Activated naive CD8-positive, alpha-beta T cell treated with anti-CD3 and anti-CD28 coated beads, Interleukin-2, amount 50 U/mL, for 24 hours (primary cell): Measurements from ENCODE around the gene RAP1A.
"Not testable (repeated sequence)": the region's sequence is repeated elsewhere in the genome, so short reads cannot be mapped to it uniquely, and the experiment has no call there.

Source experiments
- ATAC-seq: fragments of 150-1000 bp; cut with Tn5 transposase; one replicate; pipeline ENCODE4 v1.10.0; 2021
- DNase-seq: peaks from one replicate; pipeline ENCODE4 v3.0.0; 2021
- H3K27ac Mint-ChIP-seq: one replicate; pipeline ENCODE4 v1.8.0; 2021; ENCODE audit warnings: mild to moderate bottlenecking, mixed read lengths
- H3K27me3 Mint-ChIP-seq: one replicate; pipeline ENCODE4 v1.8.0; 2021; ENCODE audit warnings: mixed read lengths
- H3K36me3 Mint-ChIP-seq: one replicate; pipeline ENCODE4 v1.8.0; 2021; ENCODE audit warnings: low read depth, mixed read lengths
- H3K4me1 Mint-ChIP-seq: one replicate; pipeline ENCODE4 v1.8.0; 2021; ENCODE audit warnings: mixed read lengths
- H3K4me3 Mint-ChIP-seq: one replicate; pipeline ENCODE4 v1.8.0; 2021; ENCODE audit warnings: mild to moderate bottlenecking, moderate library complexity, mixed read lengths
- H3K9me3 Mint-ChIP-seq: one replicate; pipeline ENCODE4 v1.8.0; 2021; ENCODE audit warnings: mixed read lengths

Gene RAP1A

GRCh38 chr1:111605576-111605975 is 14.0 kb upstream of the RAP1A start:
- Mint-ChIP-seq H3K27me3 (no peaks in the 10 kb centered on the region), H3K36me3 (no peaks in the 10 kb centered on the region), H3K27ac (peak overlapping the region; percentile 16), H3K9me3 (no peaks in the 10 kb centered on the region), H3K4me3 (no peak overlapping the region), H3K4me1 (peaks cover 67% of the 10 kb centered on the region)
- DNase-seq (no peak), ATAC-seq (no peak)

GRCh38 chr1:111606457-111607215 is 13.0 kb upstream of the RAP1A start:
- not testable (repeated sequence) for H3K9me3 Mint-ChIP-seq, DNase-seq, H3K36me3 Mint-ChIP-seq, ATAC-seq, H3K4me3 Mint-ChIP-seq, H3K27me3 Mint-ChIP-seq
- Mint-ChIP-seq H3K27ac (peak overlapping the region; percentile 49), H3K4me1 (peaks cover 56% of the 10 kb centered on the region)

- not testable (repeated sequence) for H3K27ac Mint-ChIP-seq, H3K27me3 Mint-ChIP-seq, DNase-seq, H3K4me3 Mint-ChIP-seq, H3K36me3 Mint-ChIP-seq, H3K9me3 Mint-ChIP-seq, ATAC-seq
- H3K4me1 Mint-ChIP-seq: peaks cover 37% of the 10 kb centered on the region
Measured at GRCh38 chr1:111608528-111608927, 11.1 kb upstream of the RAP1A start.

DNA sequence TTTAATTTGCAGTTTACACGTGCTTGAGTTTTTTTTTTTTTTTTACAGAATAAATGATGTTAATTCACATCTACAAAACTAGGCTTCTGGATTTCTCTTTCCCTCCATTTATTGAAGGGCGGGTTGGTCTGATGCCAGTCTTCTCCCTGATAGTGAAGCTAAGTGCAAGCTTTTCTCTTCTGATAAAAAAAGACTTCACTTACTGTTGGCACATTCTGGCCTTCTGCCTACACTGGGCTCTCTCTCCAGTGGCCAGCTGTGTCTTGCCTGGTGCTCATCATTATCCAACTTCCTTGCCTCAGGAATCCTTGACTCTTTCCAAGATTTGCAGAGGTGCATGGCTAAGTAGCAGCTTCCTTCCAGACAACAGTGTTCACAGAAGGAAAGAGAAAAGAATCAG is 7.6 kb upstream of the RAP1A start:
- H3K27me3 Mint-ChIP-seq: no peaks in the 10 kb centered on the region
- H3K36me3 Mint-ChIP-seq: no peaks in the 10 kb centered on the region

DNA sequence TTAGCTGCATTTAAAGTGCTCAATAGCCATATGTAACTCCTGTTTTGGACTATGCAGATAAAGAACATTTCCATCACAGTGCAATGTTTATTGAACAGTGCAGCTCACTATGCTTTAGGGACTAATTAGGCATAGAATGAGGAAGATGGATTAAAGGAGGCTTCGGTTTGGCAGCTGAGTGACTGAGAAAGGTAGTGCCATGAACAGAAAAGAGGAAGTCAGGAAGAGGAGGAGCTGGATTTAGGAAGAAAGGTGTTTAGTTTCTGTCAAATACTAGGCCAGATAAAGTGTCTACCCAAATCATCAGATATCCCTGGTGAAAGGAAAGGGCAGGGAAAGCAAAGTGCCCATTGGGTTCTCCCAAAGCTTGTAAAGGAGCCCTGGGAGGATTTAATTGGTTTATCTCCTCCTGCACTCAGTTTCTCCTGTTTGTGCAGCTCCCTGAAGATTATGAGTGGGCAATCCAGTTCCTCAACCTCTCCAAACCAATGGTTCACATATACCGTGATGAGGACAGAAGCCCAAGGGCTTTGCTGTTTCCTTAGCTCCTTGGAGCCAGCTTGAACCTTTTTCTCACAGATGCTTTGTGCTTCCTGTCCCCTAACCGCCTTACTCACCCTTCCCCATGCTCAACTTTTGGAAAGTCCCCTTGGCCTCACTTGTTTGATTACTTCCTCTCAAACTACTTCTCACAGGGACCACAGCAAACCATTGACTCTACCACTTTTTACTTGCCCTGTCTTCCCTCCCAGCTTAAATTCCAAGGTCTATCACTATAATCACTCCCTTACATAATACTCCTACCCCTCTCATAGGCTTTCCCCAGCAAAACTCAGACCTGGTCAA is 3.5 kb upstream of the RAP1A start:
- ATAC-seq (peak; percentile 58), DNase-seq (peak; percentile 55)
- H3K4me3 Mint-ChIP-seq: peak overlapping the region; percentile 49
- no peaks in the 10 kb centered on the region for H3K9me3 Mint-ChIP-seq
- H3K4me1 Mint-ChIP-seq: peaks cover 43% of the 10 kb centered on the region
- H3K27ac Mint-ChIP-seq: peak overlapping the region; percentile 84
- H3K27me3 Mint-ChIP-seq: no peaks in the 10 kb centered on the region
- peaks cover 4% of the 10 kb centered on the region for H3K36me3 Mint-ChIP-seq

More for the DNA sequence above, 7.6 kb upstream of the RAP1A start:
- Mint-ChIP-seq H3K4me3 (no peak overlapping the region), H3K27ac (no peak overlapping the region), H3K9me3 (no peaks in the 10 kb centered on the region), H3K4me1 (peaks cover 25% of the 10 kb centered on the region)
- ATAC-seq (no peak), DNase-seq (no peak)

- no peaks in the 10 kb centered on the region for H3K9me3 Mint-ChIP-seq
- H3K27me3 Mint-ChIP-seq: no peaks in the 10 kb centered on the region
- ATAC-seq: peak; percentile 25
- DNase-seq: no peak
- peaks cover 19% of the 10 kb centered on the region for H3K36me3 Mint-ChIP-seq
- H3K27ac Mint-ChIP-seq: peak overlapping the region; percentile 88
- peaks cover 63% of the 10 kb centered on the region for H3K4me1 Mint-ChIP-seq
- H3K4me3 Mint-ChIP-seq: peak overlapping the region; percentile 96
Measured at GRCh38 chr1:111618081-111618480, 1.5 kb upstream of the RAP1A start.

DNA sequence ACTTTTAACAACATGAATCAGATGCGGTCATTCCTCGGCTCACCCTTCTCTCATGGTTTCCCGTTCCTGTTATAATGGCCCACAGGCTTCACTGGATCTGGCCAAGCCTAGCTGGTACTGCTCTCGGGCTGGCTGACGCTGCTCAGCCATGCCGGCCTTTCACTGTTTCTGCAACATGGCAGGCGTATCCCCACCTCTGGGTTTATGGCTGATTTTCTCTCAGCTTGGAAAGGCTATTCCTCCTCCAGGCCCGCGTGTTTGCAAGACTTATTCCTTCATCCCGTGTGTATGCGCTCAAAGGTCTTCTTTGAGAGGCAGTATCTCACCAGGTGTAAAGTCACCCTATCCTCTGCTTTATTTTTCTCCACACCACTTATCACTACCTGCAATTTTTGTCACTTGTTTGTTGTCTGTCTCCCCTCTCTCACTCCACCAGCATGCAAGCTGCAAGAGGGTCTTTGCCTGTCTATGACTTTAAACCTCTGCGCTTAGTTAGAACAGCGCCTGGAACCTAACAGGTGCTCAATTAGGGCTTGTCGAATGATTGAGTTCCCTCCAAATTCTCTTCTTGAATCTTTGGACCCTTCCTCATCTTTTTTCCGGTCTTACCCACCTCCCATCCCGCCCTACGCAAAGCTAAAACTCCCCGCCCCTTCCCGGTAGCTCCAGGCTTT is 491 bp upstream of the RAP1A start:
- peaks cover 26% of the 10 kb centered on the region for H3K36me3 Mint-ChIP-seq
- H3K4me1 Mint-ChIP-seq: peaks cover 73% of the 10 kb centered on the region
- no peaks in the 10 kb centered on the region for H3K9me3 Mint-ChIP-seq
- no peak for DNase-seq
- peak overlapping the region; percentile 88 for H3K27ac Mint-ChIP-seq
- ATAC-seq: peak; percentile 5
- H3K27me3 Mint-ChIP-seq: no peaks in the 10 kb centered on the region
- peak overlapping the region; percentile 96 for H3K4me3 Mint-ChIP-seq

- H3K4me1 Mint-ChIP-seq: peaks cover 78% of the 10 kb centered on the region
- ATAC-seq (peak; percentile 21), DNase-seq (no peak)
- peaks cover 26% of the 10 kb centered on the region for H3K36me3 Mint-ChIP-seq
- peak overlapping the region; percentile 96 for H3K4me3 Mint-ChIP-seq
- no peaks in the 10 kb centered on the region for H3K9me3 Mint-ChIP-seq
- no peaks in the 10 kb centered on the region for H3K27me3 Mint-ChIP-seq
- peak overlapping the region; percentile 92 for H3K27ac Mint-ChIP-seq
Measured at GRCh38 chr1:111620441-111620971, 917 bp downstream of the RAP1A start.

DNA sequence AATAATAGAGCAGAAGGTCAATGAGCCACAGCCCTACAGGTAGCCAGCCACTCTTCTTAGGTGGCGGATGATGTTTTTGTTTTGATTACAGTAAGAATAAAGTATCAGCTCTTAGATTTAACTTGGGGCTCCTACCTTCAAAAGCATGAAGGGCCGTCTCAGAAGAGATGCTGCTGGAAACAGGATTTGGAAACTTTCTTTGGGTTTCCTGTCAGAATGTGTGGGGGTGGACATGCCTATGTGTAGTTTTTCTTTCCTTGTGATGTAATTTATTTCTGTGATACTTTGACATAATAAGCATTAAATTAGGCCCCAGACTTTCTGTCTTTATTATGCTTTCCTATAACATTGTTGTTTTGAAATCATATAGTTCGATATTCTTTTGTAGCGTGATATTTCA is 1.5 kb downstream of the RAP1A start:
- Mint-ChIP-seq H3K4me3 (peak overlapping the region; percentile 96), H3K9me3 (no peaks in the 10 kb centered on the region), H3K27me3 (no peaks in the 10 kb centered on the region), H3K27ac (peak overlapping the region; percentile 92), H3K36me3 (peaks cover 29% of the 10 kb centered on the region), H3K4me1 (peaks cover 79% of the 10 kb centered on the region)
- no peak for ATAC-seq
- no peak for DNase-seq

DNA sequence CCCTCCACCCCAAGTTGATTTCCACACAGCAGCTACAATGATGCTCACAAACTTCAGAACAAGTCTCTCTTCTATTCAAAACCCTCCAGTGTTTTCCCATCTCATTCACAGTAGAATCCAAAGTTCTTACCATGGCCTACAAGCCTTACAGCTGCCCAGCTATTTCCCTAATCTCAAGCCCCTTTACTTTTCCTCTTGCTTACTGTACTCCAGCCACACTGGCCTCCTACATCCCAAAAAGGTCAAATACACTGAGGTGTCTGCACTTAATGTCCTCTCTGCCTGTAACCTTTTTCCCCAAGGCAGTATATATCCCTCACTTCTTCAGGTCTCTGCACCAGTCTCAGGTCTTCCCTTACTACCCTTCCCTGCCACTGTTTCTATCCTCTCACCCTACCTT is 2.6 kb downstream of the RAP1A start:
- H3K4me1 Mint-ChIP-seq: peaks cover 77% of the 10 kb centered on the region
- peak overlapping the region; percentile 92 for H3K27ac Mint-ChIP-seq
- DNase-seq: no peak
- H3K4me3 Mint-ChIP-seq: peak overlapping the region; percentile 96
- peaks cover 30% of the 10 kb centered on the region for H3K36me3 Mint-ChIP-seq
- no peaks in the 10 kb centered on the region for H3K9me3 Mint-ChIP-seq
- no peak for ATAC-seq
- H3K27me3 Mint-ChIP-seq: no peaks in the 10 kb centered on the region

DNA sequence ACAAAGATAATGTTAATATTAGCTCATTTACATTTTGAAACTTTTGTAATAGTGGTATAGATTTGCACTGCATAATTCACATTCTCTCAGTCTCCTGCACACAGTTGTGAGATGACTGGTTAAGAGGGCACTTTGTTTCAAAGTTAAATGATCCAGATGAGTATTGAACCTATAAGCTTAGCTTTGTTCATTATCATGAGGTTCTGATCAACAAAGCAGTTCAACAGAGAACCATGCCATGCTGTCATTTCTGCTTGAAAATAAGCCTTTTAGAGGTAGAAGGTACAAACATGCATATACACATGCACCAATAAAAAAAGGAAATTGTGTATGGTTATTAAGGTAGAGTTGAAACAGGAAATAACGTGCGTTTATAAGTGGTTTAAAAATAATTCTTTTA is 4.8 kb downstream of the RAP1A start:
- H3K4me1 Mint-ChIP-seq: peaks cover 78% of the 10 kb centered on the region
- ATAC-seq (peak; percentile 26), DNase-seq (no peak)
- no peaks in the 10 kb centered on the region for H3K27me3 Mint-ChIP-seq
- H3K4me3 Mint-ChIP-seq: no peak overlapping the region
- peak overlapping the region; percentile 92 for H3K27ac Mint-ChIP-seq
- H3K36me3 Mint-ChIP-seq: peaks cover 42% of the 10 kb centered on the region
- no peaks in the 10 kb centered on the region for H3K9me3 Mint-ChIP-seq

DNA sequence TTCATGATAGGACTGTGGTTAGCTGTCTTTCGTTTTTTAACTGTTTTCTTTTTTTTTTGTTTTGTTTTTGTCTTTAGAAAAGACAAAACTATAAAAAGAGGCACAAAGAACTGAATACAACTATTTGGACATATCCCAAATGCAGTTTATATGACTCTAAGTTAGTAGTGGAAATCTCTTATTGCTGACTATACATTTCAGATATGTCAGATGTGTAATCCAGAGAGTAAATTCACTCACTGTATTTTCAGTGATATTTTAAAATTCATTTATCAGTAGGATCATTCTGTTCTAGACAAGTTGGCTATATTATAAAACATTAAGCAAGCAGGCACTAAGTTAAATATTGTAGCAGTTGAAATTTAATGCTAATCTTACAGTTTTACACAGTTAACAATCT is 5.7 kb downstream of the RAP1A start:
- DNase-seq (no peak), ATAC-seq (no peak)
- Mint-ChIP-seq H3K27ac (peak overlapping the region; percentile 76), H3K9me3 (no peaks in the 10 kb centered on the region), H3K27me3 (no peaks in the 10 kb centered on the region), H3K4me3 (peak overlapping the region; percentile 56), H3K36me3 (peaks cover 44% of the 10 kb centered on the region), H3K4me1 (peaks cover 84% of the 10 kb centered on the region)

- ATAC-seq (no peak), DNase-seq (no peak)
- Mint-ChIP-seq H3K27ac (peak overlapping the region; percentile 88), H3K27me3 (no peaks in the 10 kb centered on the region), H3K4me3 (peak overlapping the region; percentile 60), H3K36me3 (peaks cover 32% of the 10 kb centered on the region), H3K9me3 (no peaks in the 10 kb centered on the region), H3K4me1 (peaks cover 91% of the 10 kb centered on the region)
Measured at GRCh38 chr1:111628153-111628552, 8.6 kb downstream of the RAP1A start.

- H3K27ac Mint-ChIP-seq: peak overlapping the region; percentile 88
- H3K9me3 Mint-ChIP-seq: no peaks in the 10 kb centered on the region
- DNase-seq (no peak), ATAC-seq (peak; percentile 47)
- peak overlapping the region; percentile 60 for H3K4me3 Mint-ChIP-seq
- peaks cover 27% of the 10 kb centered on the region for H3K36me3 Mint-ChIP-seq
- H3K4me1 Mint-ChIP-seq: peaks cover 88% of the 10 kb centered on the region
- H3K27me3 Mint-ChIP-seq: no peaks in the 10 kb centered on the region
Measured at GRCh38 chr1:111629190-111629954, 9.8 kb downstream of the RAP1A start.
